Testis (tissue), 2 donors: ENCODE data around the gene NNMT.

ENCODE experiments used
- POLR2A ChIP-seq: fragments of 450-650 bp; IDR thresholded peaks from one replicate; pipeline ENCODE4 v1.6.1; 2017; ENCODE audit warnings: antibody characterized with exemption, mild to moderate bottlenecking, moderate library complexity
- TF ChIP-seq, protein P1 (sequence below), 3 experiments: fragments of 450-650 bp in 2 of 3; fragments of 200-600 bp in 1 of 3; sonication (generic) in 1 of 3; IDR thresholded peaks; one replicate each; pipeline ENCODE4 v1.5.1; 2016 to 2019; ENCODE audit warnings: antibody characterized with exemption in 3 of 3, mild to moderate bottlenecking in 2 of 3, moderate library complexity in 1 of 3

GRCh38 chr11:114316980-114317786 is 21.0 kb downstream of the NNMT start:
- TF ChIP-seq, protein P1, sequence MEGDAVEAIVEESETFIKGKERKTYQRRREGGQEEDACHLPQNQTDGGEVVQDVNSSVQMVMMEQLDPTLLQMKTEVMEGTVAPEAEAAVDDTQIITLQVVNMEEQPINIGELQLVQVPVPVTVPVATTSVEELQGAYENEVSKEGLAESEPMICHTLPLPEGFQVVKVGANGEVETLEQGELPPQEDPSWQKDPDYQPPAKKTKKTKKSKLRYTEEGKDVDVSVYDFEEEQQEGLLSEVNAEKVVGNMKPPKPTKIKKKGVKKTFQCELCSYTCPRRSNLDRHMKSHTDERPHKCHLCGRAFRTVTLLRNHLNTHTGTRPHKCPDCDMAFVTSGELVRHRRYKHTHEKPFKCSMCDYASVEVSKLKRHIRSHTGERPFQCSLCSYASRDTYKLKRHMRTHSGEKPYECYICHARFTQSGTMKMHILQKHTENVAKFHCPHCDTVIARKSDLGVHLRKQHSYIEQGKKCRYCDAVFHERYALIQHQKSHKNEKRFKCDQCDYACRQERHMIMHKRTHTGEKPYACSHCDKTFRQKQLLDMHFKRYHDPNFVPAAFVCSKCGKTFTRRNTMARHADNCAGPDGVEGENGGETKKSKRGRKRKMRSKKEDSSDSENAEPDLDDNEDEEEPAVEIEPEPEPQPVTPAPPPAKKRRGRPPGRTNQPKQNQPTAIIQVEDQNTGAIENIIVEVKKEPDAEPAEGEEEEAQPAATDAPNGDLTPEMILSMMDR (IDR thresholded peaks at IDR 0.05): no peak
- TF ChIP-seq POLR2A: no peak
